ENCODE measurements around the gene GRHPR. TPM values are rescaled to one million over a fixed set of nuclear protein-coding genes. Genes with fewer than 3 reads are reported as not detected.

Gene GRHPR
- polyA plus RNA-seq, 1 of the 3 experiments (the other 2 are of a cell fraction) = 206 TPM

DNA sequence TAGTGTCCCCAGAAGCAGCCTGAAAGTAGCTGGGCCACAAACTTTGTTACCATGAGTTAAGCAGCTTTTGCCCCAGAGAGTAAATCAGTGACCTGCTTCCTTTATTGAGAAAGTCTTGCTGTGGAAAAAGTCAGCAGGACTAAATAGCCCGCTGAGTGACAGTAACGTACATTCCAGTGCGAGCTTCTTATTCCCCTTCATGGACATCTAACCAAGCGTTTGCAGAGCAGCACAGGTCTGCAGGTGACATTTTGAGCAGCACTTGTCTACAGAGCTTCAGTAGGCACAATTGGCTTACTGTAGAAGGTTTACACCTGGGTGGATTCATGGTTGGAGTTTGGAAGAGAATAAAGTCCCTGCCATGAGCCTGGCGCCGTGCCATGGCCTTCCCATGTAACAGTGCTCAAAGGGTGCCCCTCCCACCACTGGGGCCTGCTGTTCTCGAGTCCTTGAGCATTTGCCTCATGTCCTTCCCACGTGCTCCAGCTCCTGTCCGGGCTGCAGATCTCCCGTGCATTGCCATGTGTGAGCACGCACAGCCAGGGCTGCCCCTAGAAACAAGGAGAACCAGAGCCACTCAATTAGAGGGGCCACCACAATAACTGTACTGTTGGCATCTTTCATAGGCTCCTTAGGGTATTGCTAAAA, 41.3 kb upstream of the GRHPR start:
- H3K4me2 ChIP-seq = no peak overlapping the region
- ChIA-PET POLR2A (no interaction called here), CTCF (interaction anchor here (1.1 to 1.6 kb wide), 3 partner anchors 8 to 101 kb away, joined by 3 to 4 read pairs (median 4); no protein-coding TSS in a partner anchor)
- no peaks in the 10 kb centered on the region for H3K27me3 ChIP-seq (ENCODE audit: insufficient read depth)
- H4K20me1 ChIP-seq (ENCODE audit: insufficient read depth) = no peaks in the 10 kb centered on the region
- no peaks in the 10 kb centered on the region for H3K9me2 ChIP-seq
- no peaks in the 10 kb centered on the region for H3K36me3 ChIP-seq (replicated peaks in 1 of 2; ENCODE audit: control insufficient read depth in 1 of 2, insufficient read depth in 2 of 2, low read length in 1 of 2)
- H3K79me2 ChIP-seq (ENCODE audit: insufficient read depth) = no peaks in the 10 kb centered on the region
- no peak overlapping the region for H3K9ac ChIP-seq
- H3K4me3 ChIP-seq (ENCODE audit: low read depth in 2 of 2, low read length in 1 of 2) = no peak overlapping the region
- no peaks in the 10 kb centered on the region for H3K9me3 ChIP-seq
- no peak for TF ChIP-seq RFX5 (IDR thresholded peaks at IDR 0.05; ENCODE audit: low read length)
- H3K27ac ChIP-seq (ENCODE audit: low read depth in 2 of 2, low read length in 1 of 2) = no peak overlapping the region
- no peak overlapping the region for H2AFZ ChIP-seq (ENCODE audit: low read depth)
- H3F3A ChIP-seq (replicated peaks; ENCODE audit: insufficient read depth) = no peaks in the 10 kb centered on the region
- WGBS (ENCODE audit: low lambda C conversion rate) = 63% methylated on average over 11 of the region's 11 CpGs
- no peak for DNase-seq
- H3K4me1 ChIP-seq (ENCODE audit: control insufficient read depth in 1 of 2, insufficient read depth in 2 of 2, low read depth in 1 of 2, low read length in 1 of 2) = no peaks in the 10 kb centered on the region

DNA sequence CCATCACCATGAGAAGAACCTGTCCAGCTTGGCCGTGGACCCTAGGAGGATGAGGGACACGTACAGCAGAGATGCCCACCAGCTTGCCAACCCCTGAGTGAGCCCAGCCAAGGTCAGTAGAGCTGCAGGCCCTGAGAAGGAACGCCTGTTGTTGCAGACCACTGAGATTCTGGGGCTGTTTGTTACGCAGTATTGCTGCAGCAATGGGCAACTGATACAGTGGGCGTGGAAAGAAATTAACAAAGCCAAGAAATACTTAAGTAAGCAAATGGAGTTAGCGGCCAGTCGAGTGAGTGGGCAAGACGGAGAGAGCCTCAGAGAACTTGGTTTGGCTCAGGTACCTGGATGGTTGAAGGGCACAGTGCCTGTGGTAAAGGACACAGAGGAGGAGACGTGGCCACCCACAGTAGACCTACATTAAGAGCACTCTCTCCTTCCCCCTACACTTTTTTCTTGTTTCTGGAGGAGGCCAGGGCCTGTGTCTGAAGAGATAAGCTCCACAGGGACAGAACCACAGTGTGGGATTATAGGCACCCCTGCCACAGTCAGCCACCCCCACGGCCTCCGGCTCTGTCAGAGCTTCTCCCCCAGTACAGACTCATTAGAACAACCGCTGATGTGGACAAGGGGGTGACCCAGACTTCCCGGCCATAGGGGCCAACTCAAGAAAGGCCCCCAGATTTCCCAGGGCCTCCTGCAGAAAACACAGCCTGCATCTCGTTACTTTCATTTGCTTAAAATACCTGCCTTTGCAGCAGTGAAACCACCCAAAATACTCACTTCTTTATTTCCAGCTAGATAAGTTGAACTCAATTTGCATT, 40.1 kb upstream of the GRHPR start:
- Histone ChIP-seq H3K9me2 (no peaks in the 10 kb centered on the region), H3K27ac (ENCODE audit: low read depth in 2 of 2, low read length in 1 of 2) (no peak overlapping the region), H3K27me3 (ENCODE audit: insufficient read depth) (no peaks in the 10 kb centered on the region), H3K9me3 (no peaks in the 10 kb centered on the region), H3K9ac (no peak overlapping the region), H3K4me3 (ENCODE audit: low read depth in 2 of 2, low read length in 1 of 2) (no peak overlapping the region), H2AFZ (ENCODE audit: low read depth) (no peak overlapping the region), H3F3A (replicated peaks; ENCODE audit: insufficient read depth) (no peaks in the 10 kb centered on the region), H4K20me1 (ENCODE audit: insufficient read depth) (no peaks in the 10 kb centered on the region), H3K4me2 (no peak overlapping the region), H3K36me3 (replicated peaks in 1 of 2; ENCODE audit: control insufficient read depth in 1 of 2, insufficient read depth in 2 of 2, low read length in 1 of 2) (no peaks in the 10 kb centered on the region), H3K79me2 (ENCODE audit: insufficient read depth) (no peaks in the 10 kb centered on the region), H3K4me1 (ENCODE audit: control insufficient read depth in 1 of 2, insufficient read depth in 2 of 2, low read depth in 1 of 2, low read length in 1 of 2) (no peaks in the 10 kb centered on the region)
- DNase-seq = no peak
- TF ChIP-seq ELF1 (IDR thresholded peaks at IDR 0.05) (no peak), GATA2 (CRISPR knock-in tag; IDR thresholded peaks at IDR 0.05) (no peak), RCOR1 (IDR thresholded peaks at IDR 0.05; ENCODE audit: low read length) (no peak), USF1 (IDR thresholded peaks at IDR 0.05; ENCODE audit: borderline replicate concordance, low read depth) (no peak), SIN3A (IDR thresholded peaks at IDR 0.05; ENCODE audit: borderline replicate concordance, low read depth, low read length) (no peak), YY1 (IDR thresholded peaks at IDR 0.05; ENCODE audit: low read depth) (no peak), MXI1 (IDR thresholded peaks at IDR 0.05; ENCODE audit: low read depth, low read length) (no peak), TCF12 (IDR thresholded peaks at IDR 0.05) (no peak), CHD2 (IDR thresholded peaks at IDR 0.05; ENCODE audit: low read length, partially characterized antibody) (no peak)
- 57% methylated on average over 14 of the region's 14 CpGs for WGBS (ENCODE audit: low lambda C conversion rate)
- ChIA-PET POLR2A (no interaction called here), CTCF (interaction anchor here (0.6 to 1.6 kb wide), 2 partner anchors 11 to 28 kb away, joined by 3 to 4 read pairs; no protein-coding TSS in a partner anchor)

GRCh38 chr9:37382982-37383357, 39.5 kb upstream of the GRHPR start:
- H3K36me3 ChIP-seq (replicated peaks in 1 of 2; ENCODE audit: control insufficient read depth in 1 of 2, insufficient read depth in 2 of 2, low read length in 1 of 2) = no peaks in the 10 kb centered on the region
- H3K27me3 ChIP-seq (ENCODE audit: insufficient read depth) = no peaks in the 10 kb centered on the region
- 26% methylated on average over 4 of the region's 5 CpGs for WGBS (ENCODE audit: low lambda C conversion rate)
- no peak overlapping the region for H3K4me2 ChIP-seq
- TF ChIP-seq TCF12 (IDR thresholded peaks at IDR 0.05) = no peak
- no peak for TF ChIP-seq GABPA (IDR thresholded peaks at IDR 0.05; ENCODE audit: low read depth)
- no peak for TF ChIP-seq SMC3 (IDR thresholded peaks at IDR 0.05; ENCODE audit: low read depth, low read length)
- TF ChIP-seq RCOR1 (IDR thresholded peaks at IDR 0.05; ENCODE audit: low read length) = no peak
- no peak for TF ChIP-seq SIN3A (IDR thresholded peaks at IDR 0.05; ENCODE audit: borderline replicate concordance, low read depth, low read length)
- TF ChIP-seq, protein P1, sequence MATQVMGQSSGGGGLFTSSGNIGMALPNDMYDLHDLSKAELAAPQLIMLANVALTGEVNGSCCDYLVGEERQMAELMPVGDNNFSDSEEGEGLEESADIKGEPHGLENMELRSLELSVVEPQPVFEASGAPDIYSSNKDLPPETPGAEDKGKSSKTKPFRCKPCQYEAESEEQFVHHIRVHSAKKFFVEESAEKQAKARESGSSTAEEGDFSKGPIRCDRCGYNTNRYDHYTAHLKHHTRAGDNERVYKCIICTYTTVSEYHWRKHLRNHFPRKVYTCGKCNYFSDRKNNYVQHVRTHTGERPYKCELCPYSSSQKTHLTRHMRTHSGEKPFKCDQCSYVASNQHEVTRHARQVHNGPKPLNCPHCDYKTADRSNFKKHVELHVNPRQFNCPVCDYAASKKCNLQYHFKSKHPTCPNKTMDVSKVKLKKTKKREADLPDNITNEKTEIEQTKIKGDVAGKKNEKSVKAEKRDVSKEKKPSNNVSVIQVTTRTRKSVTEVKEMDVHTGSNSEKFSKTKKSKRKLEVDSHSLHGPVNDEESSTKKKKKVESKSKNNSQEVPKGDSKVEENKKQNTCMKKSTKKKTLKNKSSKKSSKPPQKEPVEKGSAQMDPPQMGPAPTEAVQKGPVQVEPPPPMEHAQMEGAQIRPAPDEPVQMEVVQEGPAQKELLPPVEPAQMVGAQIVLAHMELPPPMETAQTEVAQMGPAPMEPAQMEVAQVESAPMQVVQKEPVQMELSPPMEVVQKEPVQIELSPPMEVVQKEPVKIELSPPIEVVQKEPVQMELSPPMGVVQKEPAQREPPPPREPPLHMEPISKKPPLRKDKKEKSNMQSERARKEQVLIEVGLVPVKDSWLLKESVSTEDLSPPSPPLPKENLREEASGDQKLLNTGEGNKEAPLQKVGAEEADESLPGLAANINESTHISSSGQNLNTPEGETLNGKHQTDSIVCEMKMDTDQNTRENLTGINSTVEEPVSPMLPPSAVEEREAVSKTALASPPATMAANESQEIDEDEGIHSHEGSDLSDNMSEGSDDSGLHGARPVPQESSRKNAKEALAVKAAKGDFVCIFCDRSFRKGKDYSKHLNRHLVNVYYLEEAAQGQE (IDR thresholded peaks at IDR 0.05; ENCODE audit: low read depth, low read length) = no peak
- no peak for TF ChIP-seq POLR2AphosphoS5 (IDR thresholded peaks at IDR 0.05; ENCODE audit: low read depth, low read length)
- no peak for TF ChIP-seq EP300 (IDR thresholded peaks at IDR 0.05; ENCODE audit: borderline replicate concordance in 1 of 2, low read depth in 1 of 2, low read length in 1 of 2)
- no peaks in the 10 kb centered on the region for H3K9me2 ChIP-seq
- no peaks in the 10 kb centered on the region for H3K9me3 ChIP-seq
- no peak overlapping the region for H2AFZ ChIP-seq (ENCODE audit: low read depth)
- no peaks in the 10 kb centered on the region for H3F3A ChIP-seq (replicated peaks; ENCODE audit: insufficient read depth)
- H3K27ac ChIP-seq (ENCODE audit: low read depth in 2 of 2, low read length in 1 of 2) = no peak overlapping the region
- no peaks in the 10 kb centered on the region for H4K20me1 ChIP-seq (ENCODE audit: insufficient read depth)
- no peak overlapping the region for H3K4me3 ChIP-seq (ENCODE audit: low read depth in 2 of 2, low read length in 1 of 2)
- H3K4me1 ChIP-seq (ENCODE audit: control insufficient read depth in 1 of 2, insufficient read depth in 2 of 2, low read depth in 1 of 2, low read length in 1 of 2) = no peaks in the 10 kb centered on the region
- no peak for DNase-seq
- ChIA-PET CTCF (no interaction called here), POLR2A (no interaction called here)
- no peaks in the 10 kb centered on the region for H3K79me2 ChIP-seq (ENCODE audit: insufficient read depth)
- no peak overlapping the region for H3K9ac ChIP-seq

Data from SK-N-SH (cell line).